Left renal cortex interstitium (tissue), 4 donors: Measurements from ENCODE around the gene UROS. TPM values are rescaled to one million over a fixed set of nuclear protein-coding genes. Genes with fewer than 3 reads are reported as not detected.

ENCODE experiments used
- DNase-seq, 4 donors: peaks; one replicate each; pipeline ENCODE4 v3.0.0-alpha.2; 2013; ENCODE audit warnings: low read depth in 4 of 4, low spot score in 2 of 4, missing footprints in 1 of 4
- polyA plus RNA-seq, 4 donors: library from polyadenylated mRNA; unstranded; fragments of 120-200 nt; gene quantifications; one replicate each; pipeline ENCODE4 v1.2.1, GENCODE V29; 2013; ENCODE audit not compliant: insufficient read length in 4 of 4

Gene UROS
- polyA plus RNA-seq, 4 donors: 53.5 to 61.2 (median 59.8) TPM

GRCh38 chr10:125795128-125795527 is 27.9 kb downstream of the UROS start:
- no peak for DNase-seq

- DNase-seq: no peak
Observed at GRCh38 chr10:125792342-125793300, 30.4 kb downstream of the UROS start.

DNA sequence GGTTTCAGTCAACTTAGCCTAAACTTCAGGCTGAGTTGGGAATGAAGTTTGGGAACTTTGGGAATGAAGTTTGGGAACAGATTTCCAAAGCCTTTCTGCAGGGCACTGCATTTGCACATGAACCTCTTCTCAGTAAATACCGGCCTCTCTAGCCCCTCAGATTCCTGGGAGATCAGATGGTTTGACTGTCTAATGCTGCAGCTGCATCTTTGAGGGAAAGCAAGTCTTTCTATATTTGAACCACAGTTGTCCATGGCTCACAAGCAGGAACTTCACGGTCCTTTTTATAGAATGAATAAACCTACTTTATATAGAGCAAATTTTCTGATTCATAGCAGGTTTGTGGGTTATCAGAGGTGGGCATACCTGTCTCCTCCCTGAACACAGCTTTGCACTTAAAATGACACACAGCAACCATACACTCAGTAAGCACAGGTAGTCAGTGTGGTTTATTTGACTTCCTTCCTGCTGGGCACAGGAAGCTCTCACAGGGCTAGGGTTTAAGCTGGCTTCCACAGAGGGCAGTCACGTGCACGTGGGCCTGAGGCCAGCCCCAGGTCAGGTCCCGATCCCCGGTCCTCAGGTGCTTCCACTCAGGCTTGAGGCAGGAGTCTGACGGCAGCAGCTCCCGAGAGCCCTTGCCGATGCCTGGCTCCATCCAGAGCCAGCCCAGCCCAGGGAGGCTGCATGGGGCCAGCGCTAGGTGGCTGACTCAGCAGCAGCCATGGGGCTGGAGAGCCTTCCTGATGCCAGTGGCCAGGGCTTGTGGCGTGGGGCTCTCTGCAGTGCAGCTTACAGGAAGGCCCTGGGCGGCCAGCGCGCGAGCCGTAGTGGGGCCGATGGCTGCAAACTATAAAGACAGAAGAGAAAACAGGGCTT is 34.7 kb downstream of the UROS start:
- no peak for DNase-seq

DNA sequence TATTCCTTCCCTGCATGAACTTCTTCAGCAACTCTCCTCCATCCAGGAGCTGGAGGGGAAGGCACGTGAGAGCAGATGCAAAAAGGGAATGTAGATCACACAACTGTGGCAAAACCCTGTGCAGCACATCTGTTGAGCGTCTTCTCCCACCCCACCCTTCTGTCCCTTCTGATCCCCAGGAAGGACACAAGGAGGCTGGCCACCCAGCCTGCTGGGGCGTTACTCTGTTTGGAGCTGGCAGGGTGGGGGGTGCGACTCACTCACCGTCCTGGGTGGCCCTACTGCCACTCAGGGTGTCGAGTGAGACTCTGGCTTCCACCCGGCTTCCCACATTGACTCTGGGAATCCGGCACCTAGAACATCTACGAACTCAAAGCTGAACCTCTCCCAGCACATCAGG is 37.3 kb downstream of the UROS start:
- no peak for DNase-seq

DNA sequence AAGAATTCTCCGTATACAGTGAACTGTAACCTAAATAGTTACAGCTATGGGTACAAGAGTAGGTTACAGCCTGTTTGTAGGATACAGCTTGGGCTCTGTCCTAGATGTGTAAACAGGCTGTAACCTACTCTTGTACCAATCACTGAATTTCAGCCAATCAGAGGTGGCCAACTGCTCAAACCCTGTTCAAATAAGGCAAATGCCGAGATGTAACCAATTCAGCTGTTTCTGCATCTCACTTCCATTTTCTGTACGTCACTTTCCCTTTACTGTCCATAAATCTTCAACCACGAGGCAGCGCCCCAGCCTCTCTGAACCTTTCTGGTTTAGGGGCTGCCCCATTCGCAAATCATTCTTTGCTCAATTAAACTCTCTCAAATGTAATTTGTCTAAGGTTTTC is 39.1 kb downstream of the UROS start:
- no peak for DNase-seq

DNA sequence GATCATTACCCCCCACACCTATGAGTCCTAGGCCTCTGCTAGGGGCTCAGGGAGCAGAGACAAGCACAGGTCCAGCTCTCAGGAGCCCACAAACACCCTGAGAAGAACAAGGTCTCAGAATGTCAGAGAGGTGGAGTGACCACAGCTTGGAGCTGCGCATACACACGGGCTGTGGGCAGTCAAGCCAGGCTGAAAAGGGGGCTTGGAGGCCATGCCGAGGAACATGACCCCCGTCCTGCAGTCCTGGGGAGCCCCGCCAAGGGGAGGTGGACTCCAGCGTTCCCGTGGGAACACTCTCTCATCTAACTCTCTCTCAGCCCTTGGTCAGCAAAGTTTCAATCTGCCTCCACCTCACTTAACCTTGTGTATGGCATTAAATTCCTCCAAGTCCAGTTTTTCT is 39.6 kb downstream of the UROS start:
- no peak for DNase-seq

- DNase-seq: no peak
Observed at GRCh38 chr10:125782616-125783015, 40.4 kb downstream of the UROS start.

DNA sequence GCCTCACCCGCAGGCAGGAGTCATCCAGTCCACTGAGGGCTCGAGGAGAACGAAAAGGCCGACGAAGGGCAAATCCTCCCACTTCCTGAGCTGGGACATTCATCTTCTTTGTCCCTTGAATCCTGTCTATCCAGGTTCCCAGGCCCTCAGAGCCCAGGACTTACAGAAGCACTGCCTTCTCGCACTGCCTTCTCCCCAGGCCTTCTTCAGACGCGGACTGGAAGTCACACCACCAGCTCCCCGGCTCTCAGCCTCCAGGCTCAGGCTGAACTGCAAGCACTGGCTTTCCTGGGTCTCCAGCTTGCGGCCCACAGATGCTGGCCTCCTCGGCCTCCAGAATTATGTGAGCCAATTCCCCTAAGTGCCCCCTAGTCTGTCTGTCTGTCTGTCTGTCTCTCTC is 41.0 kb downstream of the UROS start:
- no peak for DNase-seq

DNA sequence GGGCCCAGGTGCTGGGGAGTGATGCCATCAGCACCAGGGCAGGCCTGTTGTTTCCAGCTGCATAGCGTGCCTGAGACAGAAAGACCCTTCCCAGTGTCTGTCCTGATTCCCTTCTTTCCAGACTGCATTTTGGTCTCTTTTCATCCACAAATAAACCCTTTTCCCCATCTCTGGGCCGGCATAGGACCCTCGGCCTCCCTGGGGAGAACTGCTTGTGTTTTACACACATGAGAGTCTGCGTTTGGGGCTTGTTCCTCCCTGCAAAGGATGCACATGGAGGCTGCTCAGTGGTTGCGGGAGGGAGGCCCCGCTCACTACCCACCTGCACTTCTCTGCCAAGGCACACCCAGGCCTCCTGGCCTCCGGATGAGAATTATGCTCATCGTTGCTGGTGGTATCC is 41.7 kb downstream of the UROS start:
- no peak for DNase-seq

DNA sequence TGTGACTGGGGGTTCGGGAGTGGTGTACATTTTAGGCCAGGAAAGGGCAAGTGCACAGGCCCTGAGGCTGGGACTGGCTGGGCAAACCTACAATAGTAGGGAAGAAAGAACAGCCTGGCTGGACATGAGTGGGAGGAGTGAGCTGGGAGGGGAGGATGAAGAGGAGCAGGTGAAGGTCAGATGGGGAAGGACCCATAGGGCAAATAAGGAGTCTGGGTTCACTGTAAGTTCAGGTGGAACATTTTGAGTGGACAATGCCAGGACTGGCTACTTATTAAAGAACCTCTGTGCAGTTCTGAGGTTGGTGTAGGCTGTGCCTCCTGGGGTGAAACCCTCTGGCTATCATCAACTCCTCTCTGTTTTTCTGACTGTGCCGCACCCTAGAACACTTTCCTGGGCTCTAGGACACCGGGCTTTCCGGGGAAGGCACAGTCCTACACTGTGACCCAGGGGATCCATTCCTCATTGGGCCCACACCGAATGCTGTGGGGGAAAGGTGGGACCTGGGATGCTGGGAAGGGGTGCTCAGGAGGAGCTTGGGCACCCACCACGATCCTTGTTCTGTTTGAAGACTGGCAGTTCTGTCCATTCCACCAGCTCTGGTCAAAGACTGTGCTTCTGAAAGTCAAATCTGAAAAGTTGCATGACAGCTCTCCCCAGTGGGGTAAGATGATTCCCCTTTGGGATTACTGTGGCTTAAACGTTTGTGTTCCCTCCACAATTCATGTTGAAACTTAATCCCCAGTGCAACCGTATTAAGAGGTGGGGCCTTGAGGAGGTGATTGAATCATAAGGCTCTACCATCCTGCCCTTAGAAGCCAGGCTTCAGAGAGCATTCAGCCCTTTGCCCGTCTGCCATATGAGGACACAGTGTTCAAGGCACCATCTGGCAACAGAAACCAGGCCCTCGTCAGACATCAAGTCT is 43.4 kb downstream of the UROS start:
- no peak for DNase-seq

GRCh38 chr10:125778556-125778955 is 44.5 kb downstream of the UROS start:
- DNase-seq: no peak

GRCh38 chr10:125777806-125778205 is 45.3 kb downstream of the UROS start:
- DNase-seq: no peak

DNA sequence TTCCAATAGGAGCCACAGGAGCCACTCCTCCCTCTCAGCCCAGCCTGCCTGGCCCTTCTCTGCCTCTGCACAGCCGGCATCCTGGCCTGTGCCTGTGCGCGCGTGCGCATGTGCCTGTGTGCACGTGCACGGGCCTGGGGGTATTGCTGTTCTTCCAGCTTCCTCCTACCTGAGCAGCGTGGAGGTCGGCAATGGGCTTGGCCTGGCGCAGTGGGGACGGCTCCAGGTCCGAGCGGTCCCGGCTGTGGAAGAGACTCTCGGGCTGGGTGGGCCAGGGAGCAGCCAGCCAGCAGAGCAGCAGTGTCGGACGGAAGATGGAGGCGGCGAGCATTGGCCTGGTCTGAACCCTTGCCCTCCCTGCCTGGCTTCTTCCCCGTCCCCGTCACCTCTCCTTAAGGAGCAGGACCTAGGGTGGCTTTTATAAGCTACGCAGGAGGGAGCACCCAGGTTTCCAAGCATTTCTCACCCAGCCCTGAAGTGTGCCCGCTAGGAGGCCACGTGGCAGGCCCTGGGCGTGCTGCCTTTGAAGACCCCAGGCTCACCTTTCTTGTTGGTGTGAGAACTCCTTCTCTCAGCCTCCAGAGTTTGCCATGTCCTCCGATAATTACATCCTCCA is 47.5 kb downstream of the UROS start, which contains the start of gene MMP21:
MMP21 (minus strand) TSS at position 331 of the 616 bp plus-strand sequence; CDS start at position 331, 0 bp downstream.
- DNase-seq: no peak

DNA sequence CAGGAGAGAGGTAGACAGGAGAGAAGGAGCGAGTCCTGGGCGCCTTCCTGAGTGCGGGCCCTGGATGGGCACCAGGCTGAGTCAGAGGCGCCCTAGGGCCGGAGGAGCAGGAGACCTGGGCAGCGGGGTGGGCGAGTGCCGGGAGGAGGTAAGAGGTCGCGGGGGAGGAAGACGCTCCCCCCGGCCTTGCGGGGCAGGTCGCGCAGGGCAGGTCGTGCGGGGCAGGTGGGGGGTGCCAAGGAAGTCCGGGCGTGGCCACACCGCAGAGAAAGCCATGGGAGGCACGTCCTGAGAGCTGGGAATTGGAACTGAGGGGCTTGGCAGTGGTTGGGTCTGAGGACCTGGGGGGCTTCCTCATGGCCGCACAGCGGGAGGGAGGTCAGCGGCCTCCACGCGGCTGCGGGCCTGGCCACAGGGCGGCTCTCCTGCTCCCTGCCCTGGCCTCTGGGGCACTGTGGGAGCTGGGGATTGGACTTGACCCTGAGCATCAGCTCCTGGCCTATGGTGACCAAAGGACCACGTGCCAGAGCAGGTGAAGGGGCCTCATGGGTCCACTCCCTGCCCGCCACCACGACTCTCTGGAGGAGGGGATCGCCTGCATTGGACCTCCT is 48.4 kb downstream of the UROS start:
- DNase-seq: no peak

DNA sequence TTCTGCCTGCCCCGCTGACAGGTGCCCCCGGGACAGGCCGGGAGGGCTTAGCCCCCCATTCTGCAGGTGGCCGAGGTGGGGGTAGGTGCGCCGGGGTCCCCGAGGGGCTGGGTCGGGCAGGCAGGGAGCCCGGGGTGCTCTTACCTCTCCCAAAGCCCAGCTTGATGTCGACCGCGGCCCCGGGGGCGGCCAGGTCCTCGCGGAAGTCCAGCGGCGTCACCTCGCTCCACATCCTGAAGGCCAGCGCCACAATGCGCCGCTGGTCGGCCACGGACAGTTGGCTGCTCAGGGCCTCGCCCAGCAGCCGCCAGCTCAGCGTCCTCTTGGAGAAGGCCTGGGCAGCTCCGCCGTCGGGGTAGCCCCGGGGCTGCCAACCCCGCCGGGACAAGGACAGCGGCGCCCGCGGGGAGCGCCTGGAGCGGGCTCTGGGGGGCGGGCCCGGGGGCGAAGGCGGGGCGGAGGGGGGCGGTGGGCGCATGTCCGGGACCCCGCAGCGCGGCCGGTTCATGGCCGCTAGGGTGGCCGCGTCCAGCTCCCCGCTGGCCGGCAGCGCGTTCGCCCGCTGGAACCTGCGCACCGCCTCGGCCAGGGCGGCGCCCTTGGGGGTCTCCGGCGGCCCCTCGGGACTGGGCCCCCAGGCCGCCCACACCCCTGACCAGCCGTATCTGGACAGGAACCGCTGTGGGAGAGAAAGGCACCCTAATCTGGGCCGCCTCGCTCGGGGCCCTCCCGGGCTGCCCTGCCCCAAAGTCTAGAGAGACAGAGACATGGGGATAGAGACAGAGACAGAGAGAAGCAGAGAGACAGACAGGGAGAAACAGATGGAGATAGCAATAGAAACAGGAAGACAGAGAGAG is 49.1 kb downstream of the UROS start:
- no peak for DNase-seq

DNA sequence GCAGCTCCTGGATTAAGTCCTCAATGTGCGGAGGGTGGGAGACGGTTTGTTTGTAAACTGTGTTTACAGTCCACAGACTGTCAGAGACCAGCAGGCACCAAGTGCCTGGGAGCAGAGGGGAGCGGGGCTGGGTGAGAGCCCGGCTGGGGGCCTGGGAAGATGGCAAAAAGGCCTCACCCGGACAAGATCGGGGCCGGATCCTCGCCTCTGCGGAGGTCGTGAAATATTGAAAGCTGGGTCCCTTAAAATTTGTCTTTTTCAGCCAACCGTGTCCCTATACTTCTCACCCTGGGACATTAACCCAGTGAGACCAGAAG is 50.2 kb downstream of the UROS start:
- no peak for DNase-seq

GRCh38 chr10:125772112-125772863 is 50.8 kb downstream of the UROS start:
- no peak for DNase-seq

DNA sequence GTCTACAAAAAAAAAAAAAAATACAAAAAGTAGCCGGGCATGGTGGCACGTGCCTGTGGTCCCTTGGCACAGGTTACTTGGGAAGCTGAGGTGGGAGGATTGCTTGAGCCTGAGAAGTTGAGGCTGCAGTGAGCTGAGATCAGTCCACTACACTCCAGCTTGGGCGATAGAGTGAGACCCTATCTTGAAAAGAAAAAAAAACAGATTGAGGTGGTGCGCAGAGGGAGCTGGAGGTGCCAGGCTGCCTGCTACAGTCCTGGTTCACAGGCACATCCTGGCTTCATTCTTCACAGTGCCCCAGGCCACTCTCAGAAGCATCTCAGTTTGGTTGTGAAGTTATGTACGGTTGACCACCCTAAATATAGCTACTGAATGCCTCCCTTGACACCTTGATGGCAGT is 52.2 kb downstream of the UROS start:
- no peak for DNase-seq
